CD14-positive monocyte (primary cell): ENCODE data around the gene HOPX. TPM values are rescaled to one million over a fixed set of nuclear protein-coding genes. Genes with fewer than 3 reads are reported as not detected.

Source experiments
- DNase-seq, 3 donors: peaks; one replicate each; pipeline ENCODE4 v3.0.0-alpha.2; 2011 to 2022
- H2AFZ ChIP-seq: 2 replicates; pipeline ENCODE4 v1.6.0; 2012; ENCODE audit warnings: mild to moderate bottlenecking, low read depth, low read length, inconsistent platforms; ENCODE audit not compliant: insufficient read depth, poor library complexity, severe bottlenecking
- H3K27ac ChIP-seq, 2 donors: 1 replicate in 1 of 2; 2 replicates in 1 of 2; pipeline ENCODE4 v1.5.1; 2012 to 2013; ENCODE audit warnings: low read length in 2 of 2, control low read depth in 1 of 2, inconsistent platforms in 1 of 2, low read depth in 1 of 2, mild to moderate bottlenecking in 1 of 2
- H3K27me3 ChIP-seq, 2 donors: one replicate each; pipeline versions ENCODE4 v1.6.0 to v1.6.1; 2011 to 2013; ENCODE audit warnings: low read length in 2 of 2; ENCODE audit not compliant: control insufficient read depth in 2 of 2, insufficient read depth in 2 of 2
- H3K36me3 ChIP-seq, 2 donors: replicated peaks in 1 of 2; 1 replicate in 1 of 2; 2 replicates in 1 of 2; pipeline versions ENCODE4 v1.5.1 to v1.6.1; 2012 to 2013; ENCODE audit warnings: low read length in 2 of 2, control low read depth in 1 of 2, inconsistent platforms in 1 of 2, mild to moderate bottlenecking in 1 of 2; ENCODE audit not compliant: insufficient read depth in 2 of 2, control insufficient read depth in 1 of 2
- H3K4me1 ChIP-seq, 2 donors: 1 replicate in 1 of 2; 2 replicates in 1 of 2; pipeline versions ENCODE4 v1.5.1 to v1.6.1; 2012 to 2013; ENCODE audit warnings: low read length in 2 of 2, control low read depth in 1 of 2, inconsistent platforms in 1 of 2, mild to moderate bottlenecking in 1 of 2, moderate library complexity in 1 of 2; ENCODE audit not compliant: insufficient read depth in 2 of 2, control insufficient read depth in 1 of 2
- H3K4me2 ChIP-seq: replicated peaks from 2 replicates; pipeline ENCODE3; 2012; ENCODE audit warnings: low read length, moderate library complexity, mild to moderate bottlenecking; ENCODE audit not compliant: poor library complexity, severe bottlenecking; ENCODE audit errors: extremely low read depth
- H3K4me3 ChIP-seq, 3 experiments: fragments of 200-600 bp in 1 of 3; sonication (generic) in 1 of 3; replicated peaks in 1 of 3; 1 replicate in 2 of 3; 2 replicates in 1 of 3; pipeline ENCODE4 v1.5.1; 2011 to 2013; ENCODE audit warnings: low read length in 3 of 3, mild to moderate bottlenecking in 3 of 3, control low read depth in 2 of 3, low read depth in 2 of 3, inconsistent platforms in 1 of 3, moderate library complexity in 1 of 3
- H3K79me2 ChIP-seq: 2 replicates; pipeline ENCODE4 v1.6.0; 2012; ENCODE audit warnings: mild to moderate bottlenecking, control low read depth, inconsistent platforms, low read length, moderate library complexity; ENCODE audit not compliant: insufficient read depth
- H3K9ac ChIP-seq: 2 replicates; pipeline ENCODE4 v1.6.0; 2017; ENCODE audit warnings: low read length, mild to moderate bottlenecking; ENCODE audit not compliant: insufficient read depth, poor library complexity, severe bottlenecking
- H3K9me3 ChIP-seq, 2 donors: replicated peaks in 1 of 2; 1 replicate in 1 of 2; 2 replicates in 1 of 2; pipeline versions ENCODE4 v1.5.1 to v1.6.1; 2012 to 2013; ENCODE audit warnings: low read length in 2 of 2, control low read depth in 1 of 2; ENCODE audit not compliant: control insufficient read depth in 1 of 2, insufficient read depth in 1 of 2
- H4K20me1 ChIP-seq: 2 replicates; pipeline ENCODE4 v1.6.0; 2012; ENCODE audit warnings: mild to moderate bottlenecking, low read length, control low read depth, moderate library complexity; ENCODE audit not compliant: insufficient read depth
- H3K27ac Mint-ChIP-seq, 7 donors: one replicate each; pipeline ENCODE4 v1.8.0; 2020; ENCODE audit warnings: mild to moderate bottlenecking in 7 of 7, mixed read lengths in 7 of 7, moderate library complexity in 6 of 7, inconsistent platforms in 2 of 7
- H3K27me3 Mint-ChIP-seq, 3 donors: one replicate each; pipeline ENCODE4 v1.8.0; 2021 to 2022; ENCODE audit warnings: low read depth in 3 of 3, mild to moderate bottlenecking in 3 of 3, mixed read lengths in 3 of 3, moderate library complexity in 3 of 3, inconsistent platforms in 1 of 3
- H3K36me3 Mint-ChIP-seq, 2 donors: one replicate each; pipeline ENCODE4 v1.8.0; 2020; ENCODE audit warnings: mixed read lengths in 2 of 2, inconsistent platforms in 1 of 2, mild to moderate bottlenecking in 1 of 2
- H3K4me1 Mint-ChIP-seq: one replicate; pipeline ENCODE4 v1.8.0; 2020; ENCODE audit warnings: mild to moderate bottlenecking, mixed read lengths
- H3K4me3 Mint-ChIP-seq, 2 donors: one replicate each; pipeline ENCODE4 v1.8.0; 2020; ENCODE audit warnings: mild to moderate bottlenecking in 2 of 2, mixed read lengths in 2 of 2, moderate library complexity in 1 of 2
- H3K9me3 Mint-ChIP-seq, 7 donors: one replicate each; pipeline ENCODE4 v1.8.0; 2020 to 2022; ENCODE audit warnings: mixed read lengths in 7 of 7, mild to moderate bottlenecking in 6 of 7, moderate library complexity in 6 of 7, inconsistent platforms in 2 of 7
- CTCF ChIP-seq: fragments of 200-600 bp; IDR thresholded peaks from one replicate; pipeline ENCODE4 v1.8.0; 2022; ENCODE audit warnings: antibody characterized with exemption, mild to moderate bottlenecking
- WGBS: methylation state at CpG from one replicate; pipeline ENCODE4 v1.1.5; 2013; ENCODE audit warnings: missing lambda C conversion rate; ENCODE audit not compliant: insufficient coverage; 5-methylcytosine and 5-hydroxymethylcytosine counted together
- intact Hi-C, 2 donors: fragments of 100-400 bp; cut with micrococcal nuclease; formaldehyde crosslinking; loops; one replicate each; pipeline versions ENCODE4 v1.15.0 to v1.15.1; 2023
- polyA plus RNA-seq, 3 donors: library from polyadenylated mRNA; depleted of rRNA in 1 of 3; unstranded in 2 of 3; stranded (reverse) in 1 of 3; fragments of 300-500 nt in 2 of 3; fragments of >200 nt in 1 of 3; fragmentation: Illumina TruSeq in 2 of 3; gene quantifications; 1 replicate in 2 of 3; 2 replicates in 1 of 3; pipeline ENCODE4 v1.2.3, GENCODE V29; 2012 to 2021

Gene HOPX
- polyA plus RNA-seq, 3 donors: 0.39 to 1.3 (median 0.52) TPM

GRCh38 chr4:56628592-56628991, 52.5 kb downstream of the HOPX start:
- no peak overlapping the region for H3K27ac Mint-ChIP-seq
- no peaks in the 10 kb centered on the region for H3K4me1 ChIP-seq
- no peak overlapping the region for H3K4me3 Mint-ChIP-seq
- H3K36me3 ChIP-seq: no peaks in the 10 kb centered on the region
- H3K27me3 Mint-ChIP-seq: no peaks in the 10 kb centered on the region
- H3K4me2 ChIP-seq: no peak overlapping the region
- no peak for DNase-seq
- peaks cover 35 to 37% of the 10 kb centered on the region in 2 donors for H3K9me3 ChIP-seq
- intact Hi-C loops: no loop called here
- peaks cover 2% of the 10 kb centered on the region for H3K4me1 Mint-ChIP-seq
- no peak overlapping the region for H3K27ac ChIP-seq
- no peaks in the 10 kb centered on the region for H3K79me2 ChIP-seq
- 57% methylated on average over 1 of the region's 1 CpG for WGBS
- no peaks in the 10 kb centered on the region for H3K36me3 Mint-ChIP-seq
- no peaks in the 10 kb centered on the region for H4K20me1 ChIP-seq
- no peak overlapping the region for H3K4me3 ChIP-seq
- H3K9ac ChIP-seq: no peak overlapping the region
- no peak for TF ChIP-seq CTCF
- peaks cover 25 to 47% (median 34%) of the 10 kb centered on the region in 7 donors for H3K9me3 Mint-ChIP-seq
- H3K27me3 ChIP-seq: no peaks in the 10 kb centered on the region
- H2AFZ ChIP-seq: no peak overlapping the region

DNA sequence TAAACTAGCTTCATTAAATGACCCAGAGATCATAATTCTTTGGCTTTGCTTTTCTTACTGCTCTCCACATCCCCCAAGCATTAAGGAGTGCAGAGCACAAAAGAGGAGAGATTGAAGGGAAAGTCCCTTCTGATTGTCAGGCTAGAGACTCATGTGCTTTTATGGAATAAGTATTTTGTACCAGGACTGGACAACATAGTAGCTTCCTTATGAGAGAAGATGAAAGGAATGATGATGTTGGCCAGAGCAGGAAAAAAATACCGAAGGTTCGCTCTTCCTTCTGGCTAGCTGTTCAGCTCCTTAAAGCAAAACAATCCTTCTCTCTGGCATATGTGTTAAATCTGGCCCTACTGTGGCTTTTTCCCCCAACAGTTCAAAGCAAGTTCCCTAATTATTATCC, 53.1 kb downstream of the HOPX start:
- no peaks in the 10 kb centered on the region for H3K79me2 ChIP-seq
- no peaks in the 10 kb centered on the region for H3K27me3 Mint-ChIP-seq
- no peaks in the 10 kb centered on the region for H3K36me3 Mint-ChIP-seq
- H4K20me1 ChIP-seq: no peaks in the 10 kb centered on the region
- H3K4me3 ChIP-seq: no peak overlapping the region
- no peak overlapping the region for H3K27ac Mint-ChIP-seq
- H3K4me2 ChIP-seq: no peak overlapping the region
- no peaks in the 10 kb centered on the region for H3K27me3 ChIP-seq
- intact Hi-C loops: no loop called here
- no peak overlapping the region for H3K9ac ChIP-seq
- no peak for TF ChIP-seq CTCF
- H3K36me3 ChIP-seq: no peaks in the 10 kb centered on the region
- no peak overlapping the region for H3K4me3 Mint-ChIP-seq
- peaks cover 28 to 49% (median 36%) of the 10 kb centered on the region in 7 donors for H3K9me3 Mint-ChIP-seq
- DNase-seq: no peak
- H3K27ac ChIP-seq: no peak overlapping the region
- no CpG with 5 or more reads among the region's 2 CpGs for WGBS
- H3K4me1 ChIP-seq: no peaks in the 10 kb centered on the region
- H2AFZ ChIP-seq: no peak overlapping the region
- H3K4me1 Mint-ChIP-seq: peaks cover 2% of the 10 kb centered on the region
- peaks cover 37% of the 10 kb centered on the region in 2 donors for H3K9me3 ChIP-seq
